OCI-LY1 (cell line): Measurements from ENCODE around the gene STK17B.

Experiments
- EZH2 ChIP-seq: fragments of 200-600 bp; sonication (generic), shearing (Covaris generic); IDR thresholded peaks from 2 replicates; pipeline ENCODE4 v1.8.0; 2017; ENCODE audit warnings: borderline replicate concordance, mixed run types, mild to moderate bottlenecking, antibody characterized with exemption, low read length, moderate library complexity, mixed read lengths
- TF ChIP-seq, protein P1 (sequence below): fragments of 200-600 bp; sonication (generic), shearing (Covaris generic); IDR thresholded peaks from 2 replicates; pipeline ENCODE4 v1.5.1; 2017; ENCODE audit warnings: mild to moderate bottlenecking, antibody characterized with exemption, low read length, moderate library complexity, mixed read lengths

DNA sequence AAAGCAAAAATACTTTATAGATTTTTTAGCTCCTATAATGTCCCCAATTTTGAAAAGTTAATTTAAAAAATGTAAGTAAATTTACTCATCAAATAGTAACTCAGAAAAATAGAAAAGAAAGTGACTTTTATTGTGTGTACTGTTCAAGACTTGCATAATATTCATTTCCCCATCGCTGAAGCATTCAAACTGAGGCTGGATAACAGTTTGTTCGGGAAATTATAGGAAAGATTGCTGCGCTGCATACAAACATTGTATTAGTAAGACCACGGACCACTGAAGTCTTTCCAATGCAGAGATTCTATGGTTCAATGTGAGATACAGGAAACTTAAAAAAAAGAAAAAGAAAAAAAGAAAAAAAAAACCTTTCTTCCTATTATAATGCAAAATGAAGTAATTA, 10.4 kb downstream of the STK17B start:
- TF ChIP-seq, protein P1, sequence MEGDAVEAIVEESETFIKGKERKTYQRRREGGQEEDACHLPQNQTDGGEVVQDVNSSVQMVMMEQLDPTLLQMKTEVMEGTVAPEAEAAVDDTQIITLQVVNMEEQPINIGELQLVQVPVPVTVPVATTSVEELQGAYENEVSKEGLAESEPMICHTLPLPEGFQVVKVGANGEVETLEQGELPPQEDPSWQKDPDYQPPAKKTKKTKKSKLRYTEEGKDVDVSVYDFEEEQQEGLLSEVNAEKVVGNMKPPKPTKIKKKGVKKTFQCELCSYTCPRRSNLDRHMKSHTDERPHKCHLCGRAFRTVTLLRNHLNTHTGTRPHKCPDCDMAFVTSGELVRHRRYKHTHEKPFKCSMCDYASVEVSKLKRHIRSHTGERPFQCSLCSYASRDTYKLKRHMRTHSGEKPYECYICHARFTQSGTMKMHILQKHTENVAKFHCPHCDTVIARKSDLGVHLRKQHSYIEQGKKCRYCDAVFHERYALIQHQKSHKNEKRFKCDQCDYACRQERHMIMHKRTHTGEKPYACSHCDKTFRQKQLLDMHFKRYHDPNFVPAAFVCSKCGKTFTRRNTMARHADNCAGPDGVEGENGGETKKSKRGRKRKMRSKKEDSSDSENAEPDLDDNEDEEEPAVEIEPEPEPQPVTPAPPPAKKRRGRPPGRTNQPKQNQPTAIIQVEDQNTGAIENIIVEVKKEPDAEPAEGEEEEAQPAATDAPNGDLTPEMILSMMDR, result no peak
- TF ChIP-seq EZH2, result no peak
